Measurements from ENCODE around the gene RSBN1L. TPM values are rescaled to one million over a fixed set of nuclear protein-coding genes. Genes with fewer than 3 reads are reported as not detected.

The RSBN1L gene
- total and polyA plus RNA-seq, 9 donors = 14.5 to 19.3 (median 16.0) TPM

DNA sequence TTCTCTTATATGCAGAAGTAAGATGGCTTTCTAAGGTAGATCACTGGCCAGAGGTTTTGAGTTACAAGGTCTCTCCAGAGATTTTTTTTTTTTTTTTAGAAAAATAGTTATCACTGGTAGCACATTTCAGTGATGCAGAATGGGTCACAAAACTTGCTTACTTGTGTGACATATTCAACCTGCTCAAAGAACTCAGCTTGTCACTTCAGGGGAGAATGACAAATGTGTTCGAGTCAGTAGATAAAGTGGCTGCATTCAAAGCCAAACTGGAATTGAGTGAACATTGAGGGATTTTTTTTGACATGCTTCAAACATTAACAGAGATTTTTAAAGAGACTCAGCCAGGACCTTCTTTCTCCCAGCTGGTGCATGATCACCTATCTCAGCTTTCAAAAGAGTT, 135.7 kb downstream of the RSBN1L start:
- Histone ChIP-seq H3K36me3 (ENCODE audit: control insufficient read depth, insufficient read depth, low read length) (no peaks in the 10 kb centered on the region), H3K4me3 (ENCODE audit: low read length) (no peak overlapping the region), H3K9me3 (replicated peaks; ENCODE audit: control insufficient read depth, low read depth, low read length) (no peaks in the 10 kb centered on the region), H3K27ac (ENCODE audit: low read length) (no peak overlapping the region), H3K4me1 (ENCODE audit: control insufficient read depth, insufficient read depth, low read length) (no peaks in the 10 kb centered on the region), H3K27me3 (ENCODE audit: control insufficient read depth, insufficient read depth, low read length) (no peaks in the 10 kb centered on the region)
- no peak for DNase-seq
- WGBS (ENCODE audit: insufficient coverage) = no CpG with 5 or more reads among the region's 1 CpG

Other genes starting within 250 kb of the RSBN1L start
- gene PTPN12, start 159.2 kb upstream of the RSBN1L start, total RNA-seq = 34.9 TPM
- 10 to 100 TPM; 44.9 to 61.3 (median 47.3) TPM for gene PTPN12, start 159.2 kb upstream of the RSBN1L start, polyA plus RNA-seq (ENCODE audit: insufficient read depth in 1 of 8, insufficient read length in 8 of 8, low replicate concordance in 1 of 8)
- gene TMEM60, start 102.0 kb downstream of the RSBN1L start, total RNA-seq = 12.2 TPM
- gene TMEM60, start 102.0 kb downstream of the RSBN1L start, polyA plus RNA-seq (ENCODE audit: insufficient read depth in 1 of 8, insufficient read length in 8 of 8, low replicate concordance in 1 of 8) = 10 to 100 TPM; 10.5 to 14.7 (median 11.7) TPM
- gene PHTF2, start 102.3 kb downstream of the RSBN1L start, total RNA-seq = 18.2 TPM
- 10 to 100 TPM; 10.5 to 21.7 (median 19.1) TPM for gene PHTF2, start 102.3 kb downstream of the RSBN1L start, polyA plus RNA-seq (ENCODE audit: insufficient read depth in 1 of 8, insufficient read length in 8 of 8, low replicate concordance in 1 of 8)